HepG2 (cell line): ENCODE data around the gene GFY. TPM values are rescaled to one million over a fixed set of nuclear protein-coding genes. Genes with fewer than 3 reads are reported as not detected.
A peak's percentile ranks its signal among the peaks of the same experiment; 100 is the strongest.

Experiments used
- ASH2L ChIP-seq: fragments of 300-600, 200-600 bp; sonication (generic); IDR thresholded peaks from 2 replicates; pipeline ENCODE4 v1.7.0; 2017; ENCODE audit warnings: low read depth, mild to moderate bottlenecking, moderate library complexity, mixed read lengths, low read length; ENCODE audit not compliant: insufficient read length
- DNMT3B ChIP-seq: conservative IDR thresholded peaks from 2 replicates; pipeline ENCODE4 v1.6.1; 2016; ENCODE audit warnings: missing biosample characterization, control low read depth
- HHEX ChIP-seq: IDR thresholded peaks from 2 replicates; pipeline ENCODE4 v1.6.1; 2016; ENCODE audit warnings: control low read depth
- HNRNPH1 ChIP-seq: fragments of 200-400 bp; formaldehyde crosslinking; optimal IDR thresholded peaks from 2 replicates; pipeline ENCODE3; 2017; ENCODE audit warnings: mild to moderate bottlenecking, low read depth, low read length
- MAZ ChIP-seq, 2 experiments: sonication (generic) in 1 of 2; formaldehyde crosslinking in 1 of 2; IDR thresholded peaks; 2 replicates each; pipeline versions ENCODE4 v1.5.0 to v1.6.1; 2012 to 2020; ENCODE audit warnings: low read depth in 2 of 2, mild to moderate bottlenecking in 2 of 2, borderline replicate concordance in 1 of 2, improper control_type of control experiment in 1 of 2, low read length in 1 of 2, missing genetic modification reagents in 1 of 2, moderate library complexity in 1 of 2
- NCOA1 ChIP-seq: sonication (generic); formaldehyde crosslinking; IDR thresholded peaks from 2 replicates; pipeline ENCODE4 v1.9.0; 2021; ENCODE audit warnings: missing genetic modification reagents
- RFX3 ChIP-seq: IDR thresholded peaks from 2 replicates; pipeline ENCODE4 v1.6.1; 2016; ENCODE audit warnings: missing biosample characterization, missing genetic modification reagents
- STAT5B ChIP-seq: sonication (generic); formaldehyde crosslinking; IDR thresholded peaks from 2 replicates; pipeline ENCODE4 v1.4.0; 2020; ENCODE audit warnings: missing genetic modification reagents
- TBL1XR1 ChIP-seq: fragments of 150-350 bp; IDR thresholded peaks from 2 replicates; pipeline ENCODE4 v1.6.1; 2014; ENCODE audit warnings: borderline replicate concordance, low read length; ENCODE audit not compliant: partially characterized antibody
- TRIM24 ChIP-seq: sonication (generic); formaldehyde crosslinking; IDR thresholded peaks from 2 replicates; pipeline ENCODE4 v1.8.0; 2022; ENCODE audit warnings: mild to moderate bottlenecking, missing genetic modification reagents
- ZKSCAN8 ChIP-seq: IDR thresholded peaks from 2 replicates; pipeline ENCODE4 v1.6.1; 2016; ENCODE audit warnings: borderline replicate concordance, missing genetic modification reagents, missing compliant biosample characterization
- ZNF563 ChIP-seq: sonication (generic); formaldehyde crosslinking; IDR thresholded peaks from 2 replicates; pipeline ENCODE4 v1.8.0; 2022; ENCODE audit warnings: mild to moderate bottlenecking, moderate library complexity, missing genetic modification reagents
- ZNF577 ChIP-seq: sonication (generic); formaldehyde crosslinking; IDR thresholded peaks from 2 replicates; pipeline ENCODE4 v1.4.0; 2020; ENCODE audit warnings: mild to moderate bottlenecking, low read depth, missing genetic modification reagents, borderline replicate concordance
- ZNF724P ChIP-seq: sonication (generic); formaldehyde crosslinking; IDR thresholded peaks from 2 replicates; pipeline ENCODE4 v1.8.0; 2022; ENCODE audit warnings: missing genetic modification reagents, borderline replicate concordance
- polyA plus RNA-seq, 8 experiments: library from polyadenylated mRNA; depleted of rRNA in 3 of 8; stranded (reverse) in 7 of 8; unstranded in 1 of 8; fragments of >200 nt; fragmentation: Illumina TruSeq in 4 of 8; extraction: Trizol in 4 of 8; gene quantifications; 2 replicates each; pipeline versions ENCODE4 v1.2.1 to v1.2.3, GENCODE V29; 2011 to 2016; ENCODE audit warnings: low read depth in 4 of 8, missing spikeins in 1 of 8, mixed read lengths in 1 of 8; ENCODE audit not compliant: insufficient read depth in 1 of 8
- total RNA-seq, 5 experiments: library from RNA; depleted of rRNA; stranded (reverse); fragments of >200 nt; fragmentation: Illumina TruSeq; extraction: Trizol; gene quantifications; 2 replicates each; pipeline ENCODE4 v1.2.3, GENCODE V29; 2016; ENCODE audit warnings: low read depth in 1 of 5
- TF ChIP-seq, protein P1 (sequence below): sonication (generic); formaldehyde crosslinking; IDR thresholded peaks from 2 replicates; pipeline ENCODE4 v1.4.0; 2020; ENCODE audit warnings: low read depth, mild to moderate bottlenecking, missing genetic modification reagents
- TF ChIP-seq, protein P2 (sequence below): sonication (generic); formaldehyde crosslinking; IDR thresholded peaks from 2 replicates; pipeline ENCODE4 v1.5.0; 2020; ENCODE audit warnings: mild to moderate bottlenecking, missing genetic modification reagents
- TF ChIP-seq, protein P3 (sequence below): sonication (generic); formaldehyde crosslinking; IDR thresholded peaks from 2 replicates; pipeline ENCODE4 v1.5.1; 2020; ENCODE audit warnings: missing genetic modification reagents, mild to moderate bottlenecking, borderline replicate concordance
- TF ChIP-seq, protein P4 (sequence below): sonication (generic); formaldehyde crosslinking; conservative IDR thresholded peaks from 2 replicates; pipeline ENCODE4 v1.8.0; 2022; ENCODE audit warnings: mild to moderate bottlenecking, moderate library complexity, missing genetic modification reagents

The GFY gene
- total and polyA plus RNA-seq, 2 of the 13 experiments (the other 11 are each of a cell fraction or from before 2014, with no cell fraction given), result not detected

DNA sequence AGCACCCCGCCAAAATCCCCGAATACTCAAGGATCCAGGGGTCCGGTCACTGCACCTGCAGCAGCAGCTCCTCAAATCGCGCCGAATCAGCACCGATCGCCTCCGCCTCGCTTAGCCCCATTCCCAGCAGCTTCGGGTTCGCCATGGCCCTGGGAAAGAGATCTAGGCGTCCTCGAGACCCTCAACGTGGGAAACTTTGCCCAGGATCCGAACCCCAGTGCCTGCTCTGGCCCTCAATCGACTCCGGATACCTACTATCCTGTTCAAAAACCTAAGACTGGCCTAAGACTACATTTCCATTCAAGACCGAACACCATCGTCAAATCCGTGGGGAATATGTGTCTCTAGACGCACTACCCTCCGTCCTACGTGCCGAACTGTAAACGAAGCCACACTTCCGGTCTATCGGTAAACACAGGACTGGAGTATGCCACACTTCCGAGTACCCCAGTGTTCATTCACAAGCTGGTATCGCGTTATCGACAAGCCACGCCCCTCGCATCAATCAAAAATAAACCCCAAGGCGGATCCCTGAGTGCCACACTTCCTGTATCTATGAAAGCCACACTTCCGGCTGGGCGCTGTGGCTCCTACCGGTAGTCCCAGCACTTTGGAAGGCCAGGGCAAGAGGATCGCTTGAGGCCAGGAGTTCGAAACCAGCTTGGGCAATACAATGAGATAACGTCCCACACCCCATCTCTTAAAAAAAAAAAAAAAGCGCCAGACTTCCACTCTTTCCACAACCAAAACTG, 26.4 kb downstream of the GFY start, which contains the start of gene PIH1D1 (continued):
- TF ChIP-seq ZNF724P (CRISPR knock-in tag) (no peak), HHEX (CRISPR knock-in tag) (no peak), STAT5B (CRISPR knock-in tag) (no peak), NCOA1 (CRISPR knock-in tag) (no peak), ZNF577 (CRISPR knock-in tag) (no peak), TRIM24 (CRISPR knock-in tag) (no peak), DNMT3B (CRISPR knock-in tag) (0 out of 2 replicates have a peak, but pooled peaks have one; percentile 25), TBL1XR1 (no peak), ZNF563 (CRISPR knock-in tag) (peak; percentile 72; the same call in 1 of the 2 replicates), RFX3 (CRISPR knock-in tag) (no peak), HNRNPH1 (no peak), MAZ (IDR thresholded peaks at IDR 0.05; ENCODE audit: borderline replicate concordance, low read depth, low read length) (peak; percentile 24; the same call in 1 of the 2 replicates), MAZ (CRISPR knock-in tag; IDR thresholded peaks at IDR 0.05; ENCODE audit: low read depth) (no peak), ZKSCAN8 (no peak), ASH2L (peak; percentile 64)
- TF ChIP-seq, protein P1, sequence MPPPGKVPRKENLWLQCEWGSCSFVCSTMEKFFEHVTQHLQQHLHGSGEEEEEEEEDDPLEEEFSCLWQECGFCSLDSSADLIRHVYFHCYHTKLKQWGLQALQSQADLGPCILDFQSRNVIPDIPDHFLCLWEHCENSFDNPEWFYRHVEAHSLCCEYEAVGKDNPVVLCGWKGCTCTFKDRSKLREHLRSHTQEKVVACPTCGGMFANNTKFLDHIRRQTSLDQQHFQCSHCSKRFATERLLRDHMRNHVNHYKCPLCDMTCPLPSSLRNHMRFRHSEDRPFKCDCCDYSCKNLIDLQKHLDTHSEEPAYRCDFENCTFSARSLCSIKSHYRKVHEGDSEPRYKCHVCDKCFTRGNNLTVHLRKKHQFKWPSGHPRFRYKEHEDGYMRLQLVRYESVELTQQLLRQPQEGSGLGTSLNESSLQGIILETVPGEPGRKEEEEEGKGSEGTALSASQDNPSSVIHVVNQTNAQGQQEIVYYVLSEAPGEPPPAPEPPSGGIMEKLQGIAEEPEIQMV (CRISPR knock-in tag), result peak; percentile 62; the same call in 1 of the 2 replicates
- TF ChIP-seq, protein P2, sequence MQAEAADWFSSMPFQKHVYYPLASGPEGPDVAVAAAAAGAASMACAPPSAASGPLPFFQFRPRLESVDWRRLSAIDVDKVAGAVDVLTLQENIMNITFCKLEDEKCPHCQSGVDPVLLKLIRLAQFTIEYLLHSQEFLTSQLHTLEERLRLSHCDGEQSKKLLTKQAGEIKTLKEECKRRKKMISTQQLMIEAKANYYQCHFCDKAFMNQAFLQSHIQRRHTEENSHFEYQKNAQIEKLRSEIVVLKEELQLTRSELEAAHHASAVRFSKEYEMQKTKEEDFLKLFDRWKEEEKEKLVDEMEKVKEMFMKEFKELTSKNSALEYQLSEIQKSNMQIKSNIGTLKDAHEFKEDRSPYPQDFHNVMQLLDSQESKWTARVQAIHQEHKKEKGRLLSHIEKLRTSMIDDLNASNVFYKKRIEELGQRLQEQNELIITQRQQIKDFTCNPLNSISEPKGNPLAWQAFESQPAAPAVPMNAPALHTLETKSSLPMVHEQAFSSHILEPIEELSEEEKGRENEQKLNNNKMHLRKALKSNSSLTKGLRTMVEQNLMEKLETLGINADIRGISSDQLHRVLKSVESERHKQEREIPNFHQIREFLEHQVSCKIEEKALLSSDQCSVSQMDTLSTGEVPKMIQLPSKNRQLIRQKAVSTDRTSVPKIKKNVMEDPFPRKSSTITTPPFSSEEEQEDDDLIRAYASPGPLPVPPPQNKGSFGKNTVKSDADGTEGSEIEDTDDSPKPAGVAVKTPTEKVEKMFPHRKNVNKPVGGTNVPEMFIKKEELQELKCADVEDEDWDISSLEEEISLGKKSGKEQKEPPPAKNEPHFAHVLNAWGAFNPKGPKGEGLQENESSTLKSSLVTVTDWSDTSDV, result no peak
- TF ChIP-seq, protein P3, sequence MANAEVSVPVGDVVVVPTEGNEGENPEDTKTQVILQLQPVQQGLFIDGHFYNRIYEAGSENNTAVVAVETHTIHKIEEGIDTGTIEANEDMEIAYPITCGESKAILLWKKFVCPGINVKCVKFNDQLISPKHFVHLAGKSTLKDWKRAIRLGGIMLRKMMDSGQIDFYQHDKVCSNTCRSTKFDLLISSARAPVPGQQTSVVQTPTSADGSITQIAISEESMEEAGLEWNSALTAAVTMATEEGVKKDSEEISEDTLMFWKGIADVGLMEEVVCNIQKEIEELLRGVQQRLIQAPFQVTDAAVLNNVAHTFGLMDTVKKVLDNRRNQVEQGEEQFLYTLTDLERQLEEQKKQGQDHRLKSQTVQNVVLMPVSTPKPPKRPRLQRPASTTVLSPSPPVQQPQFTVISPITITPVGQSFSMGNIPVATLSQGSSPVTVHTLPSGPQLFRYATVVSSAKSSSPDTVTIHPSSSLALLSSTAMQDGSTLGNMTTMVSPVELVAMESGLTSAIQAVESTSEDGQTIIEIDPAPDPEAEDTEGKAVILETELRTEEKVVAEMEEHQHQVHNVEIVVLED (CRISPR knock-in tag), result peak; percentile 87
- TF ChIP-seq, protein P4, sequence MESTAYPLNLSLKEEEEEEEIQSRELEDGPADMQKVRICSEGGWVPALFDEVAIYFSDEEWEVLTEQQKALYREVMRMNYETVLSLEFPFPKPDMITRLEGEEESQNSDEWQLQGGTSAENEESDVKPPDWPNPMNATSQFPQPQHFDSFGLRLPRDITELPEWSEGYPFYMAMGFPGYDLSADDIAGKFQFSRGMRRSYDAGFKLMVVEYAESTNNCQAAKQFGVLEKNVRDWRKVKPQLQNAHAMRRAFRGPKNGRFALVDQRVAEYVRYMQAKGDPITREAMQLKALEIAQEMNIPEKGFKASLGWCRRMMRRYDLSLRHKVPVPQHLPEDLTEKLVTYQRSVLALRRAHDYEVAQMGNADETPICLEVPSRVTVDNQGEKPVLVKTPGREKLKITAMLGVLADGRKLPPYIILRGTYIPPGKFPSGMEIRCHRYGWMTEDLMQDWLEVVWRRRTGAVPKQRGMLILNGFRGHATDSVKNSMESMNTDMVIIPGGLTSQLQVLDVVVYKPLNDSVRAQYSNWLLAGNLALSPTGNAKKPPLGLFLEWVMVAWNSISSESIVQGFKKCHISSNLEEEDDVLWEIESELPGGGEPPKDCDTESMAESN (CRISPR knock-in tag), result 0 out of 2 replicates have a peak, but pooled peaks have one; percentile 51
